ENCODE measurements around the gene SEPTIN2.
"Not testable (repeated sequence)": the region's sequence is repeated elsewhere in the genome, so short reads cannot be mapped to it uniquely, and the experiment has no call there.

SEPTIN2 gene

DNA sequence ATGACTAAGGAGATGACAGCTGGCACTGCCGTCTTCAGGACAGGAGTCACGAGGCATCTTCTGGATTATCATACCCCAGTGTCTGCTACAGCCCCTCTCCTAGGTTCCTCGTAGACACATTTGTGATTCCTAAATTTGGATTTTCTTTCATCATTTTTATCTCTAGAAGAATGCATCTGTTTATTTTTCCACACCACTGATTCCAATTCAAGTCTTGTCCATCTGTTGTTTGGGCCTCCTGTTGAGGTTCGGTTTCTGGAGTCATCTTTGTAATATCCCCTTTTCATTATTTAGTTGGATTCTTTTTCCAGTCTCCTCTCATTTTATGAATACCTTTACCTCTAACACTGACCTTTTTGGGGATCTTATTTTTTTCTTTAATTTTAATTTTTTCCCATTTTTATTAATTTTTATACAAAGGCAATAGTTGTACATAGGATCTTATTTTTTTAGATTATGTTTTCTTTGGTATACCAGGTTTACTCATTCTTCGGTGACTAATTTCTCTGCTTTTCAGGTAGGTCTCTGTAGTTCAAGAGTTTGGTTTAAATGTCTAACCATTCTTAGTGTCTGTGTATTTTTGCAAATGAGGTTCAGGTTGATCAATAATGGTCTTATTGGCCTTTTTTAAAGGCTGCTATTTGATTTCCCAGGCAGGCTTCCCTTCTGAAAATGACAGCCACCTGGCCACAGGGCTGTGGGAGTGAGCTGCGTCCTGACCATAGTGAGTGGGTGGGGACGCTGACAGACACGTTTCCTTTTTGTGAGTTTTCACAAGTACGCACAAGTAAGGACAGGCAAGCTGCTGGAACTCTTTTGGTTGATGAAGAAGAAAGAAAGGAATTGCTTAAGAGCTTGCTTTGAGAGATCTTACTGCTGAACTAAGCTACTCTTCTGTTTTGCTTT lies 74.8 kb downstream of the SEPTIN2 start:
- DNase-seq, result no peak

- no peak for DNase-seq
Observed at GRCh38 chr2:241391892-241392665, 76.4 kb downstream of the SEPTIN2 start.

DNA sequence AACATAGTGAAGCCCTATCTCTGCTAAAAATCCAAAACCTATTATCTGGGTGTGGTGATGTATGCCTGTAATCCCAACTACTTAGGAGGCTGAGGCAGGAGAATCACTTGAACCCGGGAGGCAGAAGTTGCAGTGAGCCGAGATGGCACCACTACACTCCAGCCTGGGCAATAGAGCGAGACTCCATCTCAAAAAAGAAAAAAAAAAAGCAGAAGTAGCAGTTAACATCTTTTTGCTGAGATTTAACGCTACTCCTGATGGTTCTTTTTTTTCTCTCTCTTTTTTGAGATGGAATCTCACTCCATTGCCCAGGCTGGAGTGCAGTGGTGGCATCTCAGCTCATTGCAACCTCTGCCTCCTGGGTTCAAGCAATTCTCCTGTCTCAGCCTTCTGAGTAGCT lies 77.0 kb downstream of the SEPTIN2 start:
- DNase-seq, result not testable (repeated sequence)

- DNase-seq, result no peak
Observed at GRCh38 chr2:241393524-241394196, 77.9 kb downstream of the SEPTIN2 start.

- DNase-seq, result not testable (repeated sequence)
Observed at GRCh38 chr2:241396809-241397208, 81.1 kb downstream of the SEPTIN2 start.

- DNase-seq, result no peak
Observed at GRCh38 chr2:241399941-241400922, 84.5 kb downstream of the SEPTIN2 start.

All from activated T-cell treated with anti-CD3 and anti-CD28 coated beads for 4 hours (primary cell).